Type B pancreatic cell (in vitro differentiated cells): Measurements from ENCODE around the gene KRT9. TPM values are rescaled to one million over a fixed set of nuclear protein-coding genes. Genes with fewer than 3 reads are reported as not detected.

ENCODE experiments used
- DNase-seq: peaks from one replicate; pipeline ENCODE4 v3.0.0; 2021; ENCODE audit warnings: mixed read lengths; ENCODE audit not compliant: unreplicated experiment; ENCODE audit errors: extremely low spot score
- H3K27ac Mint-ChIP-seq: 2 replicates; pipeline ENCODE4 v1.8.0; 2021; ENCODE audit warnings: mild to moderate bottlenecking, mixed read lengths
- H3K27me3 Mint-ChIP-seq: 2 replicates; pipeline ENCODE4 v1.8.0; 2021; ENCODE audit warnings: mixed read lengths
- H3K36me3 Mint-ChIP-seq: 2 replicates; pipeline ENCODE4 v1.8.0; 2021; ENCODE audit warnings: mixed read lengths
- H3K4me1 Mint-ChIP-seq: one replicate; pipeline ENCODE4 v1.8.0; 2021; ENCODE audit warnings: mixed read lengths; ENCODE audit not compliant: unreplicated experiment
- H3K4me3 Mint-ChIP-seq: 2 replicates; pipeline ENCODE4 v1.8.0; 2021; ENCODE audit warnings: mild to moderate bottlenecking, mixed read lengths
- H3K9me3 Mint-ChIP-seq: 2 replicates; pipeline ENCODE4 v1.8.0; 2021; ENCODE audit warnings: mixed read lengths
- CTCF ChIP-seq: fragments of 200-600 bp; sonication (generic); conservative IDR thresholded peaks from 2 replicates; pipeline ENCODE4 v1.5.0; 2021; ENCODE audit warnings: antibody characterized with exemption, mild to moderate bottlenecking
- total RNA-seq: library from RNA; stranded (reverse); gene quantifications from 2 replicates; pipeline ENCODE4 v1.2.1, GENCODE V29; 2021; ENCODE audit warnings: low replicate concordance

KRT9 gene
- total RNA-seq, 1 donor from 2014 or later: 0.85 TPM

- no peak for TF ChIP-seq CTCF
- Mint-ChIP-seq H3K4me1 (peaks cover 29% of the 10 kb centered on the region), H3K4me3 (peak overlapping the region; percentile 89), H3K27me3 (peaks cover 37% of the 10 kb centered on the region), H3K27ac (peak overlapping the region; percentile 99), H3K9me3 (no peaks in the 10 kb centered on the region), H3K36me3 (peaks cover 21% of the 10 kb centered on the region)
- no peak for DNase-seq
Observed at GRCh38 chr17:41524261-41524660, 47.6 kb downstream of the KRT9 start.

- no peak for DNase-seq
- no peak for TF ChIP-seq CTCF
- H3K27ac Mint-ChIP-seq: peak overlapping the region; percentile 99
- H3K4me1 Mint-ChIP-seq: peaks cover 28% of the 10 kb centered on the region
- peaks cover 32% of the 10 kb centered on the region for H3K27me3 Mint-ChIP-seq
- H3K9me3 Mint-ChIP-seq: no peaks in the 10 kb centered on the region
- H3K4me3 Mint-ChIP-seq: peak overlapping the region; percentile 89
- peaks cover 21% of the 10 kb centered on the region for H3K36me3 Mint-ChIP-seq
Observed at GRCh38 chr17:41523787-41524186, 48.1 kb downstream of the KRT9 start.

GRCh38 chr17:41523225-41523593 lies 48.6 kb downstream of the KRT9 start:
- Mint-ChIP-seq H3K9me3 (no peaks in the 10 kb centered on the region), H3K27ac (peak overlapping the region; percentile 99), H3K36me3 (peaks cover 21% of the 10 kb centered on the region)

GRCh38 chr17:41522301-41523224 lies 49.3 kb downstream of the KRT9 start:
- Mint-ChIP-seq H3K4me3 (peak overlapping the region; percentile 89), H3K9me3 (no peaks in the 10 kb centered on the region), H3K36me3 (peaks cover 21% of the 10 kb centered on the region), H3K27me3 (peaks cover 23% of the 10 kb centered on the region), H3K4me1 (peaks cover 24% of the 10 kb centered on the region), H3K27ac (peak overlapping the region; percentile 99)
- no peak for TF ChIP-seq CTCF
- DNase-seq: no peak

More at GRCh38 chr17:41523225-41523593, 48.6 kb downstream of the KRT9 start:
- no peak for TF ChIP-seq CTCF
- Mint-ChIP-seq H3K4me3 (peak overlapping the region; percentile 89), H3K27me3 (peaks cover 26% of the 10 kb centered on the region), H3K4me1 (peaks cover 25% of the 10 kb centered on the region)
- DNase-seq: no peak

- H3K27ac Mint-ChIP-seq: peak overlapping the region; percentile 99
- no peak for DNase-seq
- no peaks in the 10 kb centered on the region for H3K9me3 Mint-ChIP-seq
- peaks cover 18% of the 10 kb centered on the region for H3K36me3 Mint-ChIP-seq
- peaks cover 15% of the 10 kb centered on the region for H3K27me3 Mint-ChIP-seq
- no peak for TF ChIP-seq CTCF
- peaks cover 24% of the 10 kb centered on the region for H3K4me1 Mint-ChIP-seq
- H3K4me3 Mint-ChIP-seq: peak overlapping the region; percentile 89
Observed at GRCh38 chr17:41521574-41522261, 50.1 kb downstream of the KRT9 start.
